ENCODE data around the gene GPATCH2L.

- TF ChIP-seq POLR2A (IDR thresholded peaks at IDR 0.05) (no peak), CTCF (IDR thresholded peaks at IDR 0.05) (no peak), POLR2AphosphoS5 (IDR thresholded peaks at IDR 0.05) (no peak)
These were observed 25.6 kb upstream of the GPATCH2L start for GRCh38 chr14:76126076-76126475.
